OCI-LY3 (cell line): ENCODE results near the gene THAP11.

Experiments
- EZH2phosphoT487 ChIP-seq: fragments of 200-600 bp; shearing (Covaris generic); IDR thresholded peaks from 2 replicates; pipeline ENCODE4 v1.6.1; 2018; ENCODE audit warnings: antibody characterized with exemption, mixed run types, low read depth
- TF ChIP-seq, protein P1 (sequence below): fragments of 200-600, 300-600 bp; sonication (generic); IDR thresholded peaks from 2 replicates; pipeline ENCODE4 v1.5.1; 2014; ENCODE audit warnings: antibody characterized with exemption, low read length, low read depth

DNA sequence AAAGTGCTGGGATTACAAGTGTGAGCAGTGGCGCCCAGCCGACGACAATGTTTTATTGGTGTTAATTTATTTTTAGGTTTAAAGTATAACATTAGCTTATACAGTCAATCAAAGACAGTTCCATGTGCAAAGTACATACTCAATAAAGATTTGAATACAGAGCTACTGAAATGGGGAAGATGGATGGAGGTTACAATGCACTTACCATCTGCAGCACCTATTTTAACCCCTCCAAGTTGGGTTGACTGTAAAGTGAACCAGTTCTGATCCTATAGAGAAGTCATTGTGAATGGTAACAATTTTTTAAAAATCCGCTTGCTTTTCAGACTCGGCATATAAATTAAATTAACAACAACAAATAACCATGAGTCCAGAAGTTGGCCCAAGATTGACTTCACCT lies 50.3 kb downstream of the THAP11 start:
- TF ChIP-seq, protein P1, sequence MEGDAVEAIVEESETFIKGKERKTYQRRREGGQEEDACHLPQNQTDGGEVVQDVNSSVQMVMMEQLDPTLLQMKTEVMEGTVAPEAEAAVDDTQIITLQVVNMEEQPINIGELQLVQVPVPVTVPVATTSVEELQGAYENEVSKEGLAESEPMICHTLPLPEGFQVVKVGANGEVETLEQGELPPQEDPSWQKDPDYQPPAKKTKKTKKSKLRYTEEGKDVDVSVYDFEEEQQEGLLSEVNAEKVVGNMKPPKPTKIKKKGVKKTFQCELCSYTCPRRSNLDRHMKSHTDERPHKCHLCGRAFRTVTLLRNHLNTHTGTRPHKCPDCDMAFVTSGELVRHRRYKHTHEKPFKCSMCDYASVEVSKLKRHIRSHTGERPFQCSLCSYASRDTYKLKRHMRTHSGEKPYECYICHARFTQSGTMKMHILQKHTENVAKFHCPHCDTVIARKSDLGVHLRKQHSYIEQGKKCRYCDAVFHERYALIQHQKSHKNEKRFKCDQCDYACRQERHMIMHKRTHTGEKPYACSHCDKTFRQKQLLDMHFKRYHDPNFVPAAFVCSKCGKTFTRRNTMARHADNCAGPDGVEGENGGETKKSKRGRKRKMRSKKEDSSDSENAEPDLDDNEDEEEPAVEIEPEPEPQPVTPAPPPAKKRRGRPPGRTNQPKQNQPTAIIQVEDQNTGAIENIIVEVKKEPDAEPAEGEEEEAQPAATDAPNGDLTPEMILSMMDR, result no peak
- TF ChIP-seq EZH2phosphoT487, result no peak
